ENCODE measurements around the gene TMX4. TPM values are rescaled to one million over a fixed set of nuclear protein-coding genes. Genes with fewer than 3 reads are reported as not detected.

TMX4 gene
- total and polyA plus RNA-seq, 2 experiments from 2014 or later, result 27.5 to 50.5 TPM

DNA sequence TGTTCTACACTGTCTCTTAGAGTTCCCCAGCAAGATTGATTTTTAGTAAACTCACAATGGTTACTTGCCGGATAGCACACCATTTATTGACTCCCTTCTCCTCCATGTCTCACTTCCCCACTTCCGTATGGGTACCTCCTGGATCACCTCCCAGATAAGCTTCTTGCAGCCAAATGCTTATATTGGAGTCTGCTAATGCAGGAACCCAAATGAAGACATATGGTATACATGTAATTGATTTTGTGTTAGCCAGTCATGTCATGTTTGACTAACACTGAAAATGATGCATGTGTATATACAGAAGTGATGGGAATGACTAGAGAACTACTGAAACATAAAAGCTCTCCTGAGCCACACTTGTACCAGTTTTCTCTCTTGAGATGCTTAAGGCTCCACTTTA is 46.1 kb upstream of the TMX4 start:
- H4K20me1 ChIP-seq (ENCODE audit: insufficient read depth, poor library complexity, severe bottlenecking), result no peaks in the 10 kb centered on the region
- no peak overlapping the region for H3K27ac ChIP-seq
- WGBS (ENCODE audit: low lambda C conversion rate, missing lambda C conversion rate), result 98% methylated on average over 2 of the region's 2 CpGs

DNA sequence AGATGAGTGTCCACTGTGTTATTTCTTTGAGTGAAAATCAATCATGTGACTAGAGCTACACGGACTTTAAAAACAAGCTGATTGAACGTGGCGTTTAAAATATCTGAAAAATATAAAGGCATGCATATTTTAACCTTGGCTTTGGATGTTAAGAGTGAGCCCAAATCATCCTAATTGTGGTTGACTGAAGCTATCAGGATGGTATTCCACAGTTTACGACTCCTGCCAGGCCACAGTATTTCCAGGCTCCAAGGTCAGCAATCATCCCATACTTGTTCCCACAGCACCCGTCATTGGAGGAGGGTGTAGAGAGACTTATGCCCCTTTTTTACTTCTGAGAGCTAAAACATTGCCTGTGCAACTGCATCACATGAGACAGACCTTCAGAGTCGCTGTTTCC is 43.2 kb upstream of the TMX4 start:
- no peak overlapping the region for H2AFZ ChIP-seq
- DNase-seq (ENCODE audit: low spot score), result no peak
- H3K9me2 ChIP-seq (replicated peaks; ENCODE audit: insufficient read depth), result no peaks in the 10 kb centered on the region
- no peak overlapping the region for H3K4me3 ChIP-seq
- H3K27me3 ChIP-seq, result no peaks in the 10 kb centered on the region
- no peaks in the 10 kb centered on the region for H3K4me1 ChIP-seq (ENCODE audit: insufficient read depth)
- no peaks in the 10 kb centered on the region for H4K20me1 ChIP-seq (ENCODE audit: insufficient read depth, poor library complexity, severe bottlenecking)
- 68% methylated on average over 6 of the region's 6 CpGs for WGBS (ENCODE audit: low lambda C conversion rate, missing lambda C conversion rate)
- no peak for TF ChIP-seq EZH2 (IDR thresholded peaks at IDR 0.05; ENCODE audit: borderline replicate concordance)
- TF ChIP-seq EZH2phosphoT487 (IDR thresholded peaks at IDR 0.05; ENCODE audit: low read depth, severe bottlenecking, unreplicated experiment), result no peak
- TF ChIP-seq, protein P1, sequence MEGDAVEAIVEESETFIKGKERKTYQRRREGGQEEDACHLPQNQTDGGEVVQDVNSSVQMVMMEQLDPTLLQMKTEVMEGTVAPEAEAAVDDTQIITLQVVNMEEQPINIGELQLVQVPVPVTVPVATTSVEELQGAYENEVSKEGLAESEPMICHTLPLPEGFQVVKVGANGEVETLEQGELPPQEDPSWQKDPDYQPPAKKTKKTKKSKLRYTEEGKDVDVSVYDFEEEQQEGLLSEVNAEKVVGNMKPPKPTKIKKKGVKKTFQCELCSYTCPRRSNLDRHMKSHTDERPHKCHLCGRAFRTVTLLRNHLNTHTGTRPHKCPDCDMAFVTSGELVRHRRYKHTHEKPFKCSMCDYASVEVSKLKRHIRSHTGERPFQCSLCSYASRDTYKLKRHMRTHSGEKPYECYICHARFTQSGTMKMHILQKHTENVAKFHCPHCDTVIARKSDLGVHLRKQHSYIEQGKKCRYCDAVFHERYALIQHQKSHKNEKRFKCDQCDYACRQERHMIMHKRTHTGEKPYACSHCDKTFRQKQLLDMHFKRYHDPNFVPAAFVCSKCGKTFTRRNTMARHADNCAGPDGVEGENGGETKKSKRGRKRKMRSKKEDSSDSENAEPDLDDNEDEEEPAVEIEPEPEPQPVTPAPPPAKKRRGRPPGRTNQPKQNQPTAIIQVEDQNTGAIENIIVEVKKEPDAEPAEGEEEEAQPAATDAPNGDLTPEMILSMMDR (IDR thresholded peaks at IDR 0.05; ENCODE audit: poor library complexity), result no peak
- H3K4me2 ChIP-seq, result no peak overlapping the region
- H3K79me2 ChIP-seq, result no peaks in the 10 kb centered on the region
- no peak overlapping the region for H3K27ac ChIP-seq
- H3K36me3 ChIP-seq (replicated peaks; ENCODE audit: insufficient read depth, low read depth), result no peaks in the 10 kb centered on the region
- H3K9me3 ChIP-seq (ENCODE audit: low read depth), result no peaks in the 10 kb centered on the region

More for the DNA sequence above, 46.1 kb upstream of the TMX4 start:
- no peaks in the 10 kb centered on the region for H3K79me2 ChIP-seq
- H3K9me2 ChIP-seq (replicated peaks; ENCODE audit: insufficient read depth), result no peaks in the 10 kb centered on the region
- H3K27me3 ChIP-seq, result no peaks in the 10 kb centered on the region
- H3K4me1 ChIP-seq (ENCODE audit: insufficient read depth), result no peaks in the 10 kb centered on the region
- H3K9me3 ChIP-seq (ENCODE audit: low read depth), result no peaks in the 10 kb centered on the region
- TF ChIP-seq, protein P1 (IDR thresholded peaks at IDR 0.05; ENCODE audit: poor library complexity), result no peak
- no peak for TF ChIP-seq EZH2 (IDR thresholded peaks at IDR 0.05; ENCODE audit: borderline replicate concordance)
- no peak for TF ChIP-seq EZH2phosphoT487 (IDR thresholded peaks at IDR 0.05; ENCODE audit: low read depth, severe bottlenecking, unreplicated experiment)
- H3K4me2 ChIP-seq, result no peak overlapping the region
- no peak overlapping the region for H2AFZ ChIP-seq
- H3K36me3 ChIP-seq (replicated peaks; ENCODE audit: insufficient read depth, low read depth), result no peaks in the 10 kb centered on the region
- no peak for DNase-seq (ENCODE audit: low spot score)
- H3K4me3 ChIP-seq, result no peak overlapping the region

DNA sequence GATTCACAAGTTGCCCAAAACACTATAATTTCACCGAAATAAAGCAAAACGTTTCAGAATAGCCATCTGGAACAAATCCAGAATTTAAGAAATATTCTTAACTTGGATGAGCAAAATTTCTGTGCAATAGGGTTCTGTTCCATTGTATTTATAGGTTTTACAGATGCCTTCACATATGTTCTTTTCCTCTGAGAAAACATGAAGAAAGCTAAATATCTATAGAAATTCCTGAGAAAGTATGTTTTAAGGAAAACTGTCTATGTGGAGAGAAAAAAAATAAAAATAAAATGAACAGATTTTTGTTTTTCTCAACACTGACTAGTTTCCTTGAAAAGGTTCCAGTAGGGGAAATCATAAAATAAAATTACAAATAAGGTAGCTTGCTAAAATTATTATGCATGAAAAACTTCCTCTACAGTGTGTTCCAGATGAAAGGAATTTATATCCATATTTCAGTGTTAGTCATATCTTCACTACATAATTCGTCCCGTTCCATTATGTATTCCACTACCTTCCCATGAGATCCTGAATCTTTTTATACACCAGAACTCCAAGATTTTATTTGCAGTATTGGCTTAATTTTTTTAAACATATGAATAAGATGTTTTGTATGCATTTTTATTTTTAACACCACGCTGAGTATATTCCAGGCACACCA is 42.4 kb upstream of the TMX4 start:
- Histone ChIP-seq H4K20me1 (ENCODE audit: insufficient read depth, poor library complexity, severe bottlenecking) (no peaks in the 10 kb centered on the region), H3K36me3 (replicated peaks; ENCODE audit: insufficient read depth, low read depth) (no peaks in the 10 kb centered on the region), H3K9me2 (replicated peaks; ENCODE audit: insufficient read depth) (no peaks in the 10 kb centered on the region), H3K9me3 (ENCODE audit: low read depth) (no peaks in the 10 kb centered on the region), H2AFZ (no peak overlapping the region), H3K27me3 (no peaks in the 10 kb centered on the region), H3K4me1 (ENCODE audit: insufficient read depth) (no peaks in the 10 kb centered on the region), H3K79me2 (no peaks in the 10 kb centered on the region), H3K4me3 (no peak overlapping the region), H3K4me2 (no peak overlapping the region), H3K27ac (no peak overlapping the region)
- TF ChIP-seq EZH2 (IDR thresholded peaks at IDR 0.05; ENCODE audit: borderline replicate concordance), result no peak
- TF ChIP-seq, protein P1 (IDR thresholded peaks at IDR 0.05; ENCODE audit: poor library complexity), result no peak
- TF ChIP-seq EZH2phosphoT487 (IDR thresholded peaks at IDR 0.05; ENCODE audit: low read depth, severe bottlenecking, unreplicated experiment), result no peak
- DNase-seq (ENCODE audit: low spot score), result no peak
- WGBS (ENCODE audit: low lambda C conversion rate, missing lambda C conversion rate), result 86% methylated on average over 5 of the region's 5 CpGs
